Caco-2 (cell line): Measurements from ENCODE around the gene PHLPP1. TPM values are rescaled to one million over a fixed set of nuclear protein-coding genes. Genes with fewer than 3 reads are reported as not detected.

Experiments used
- BruUV-seq: library from RNA; stranded (reverse); fragments of 400-500 nt; replicated peaks from 2 replicates; lab custom pipeline; 2021; lab: Mats Ljungman, UMichigan
- CTCF ChIA-PET: fragments of 300-600 bp; sonication (Branson Sonifier 250); formaldehyde crosslinking; loops from one replicate; lab custom pipeline; 2022; ENCODE audit warnings: antibody characterized with exemption; lab: Charles Lee
- POLR2A ChIA-PET: fragments of 300-600 bp; sonication (Branson Sonifier 250); formaldehyde crosslinking; loops from one replicate; lab custom pipeline; 2022; ENCODE audit warnings: antibody characterized with exemption; lab: Charles Lee
- DNase-seq, 2 experiments: peaks; one replicate each; pipeline versions ENCODE4 v3.0.0 to v3.0.0-alpha.2; 2020 to 2022
- H3K27me3 ChIP-seq: replicated peaks from 2 replicates; pipeline ENCODE4 v1.6.0; 2011; ENCODE audit warnings: low read length; ENCODE audit not compliant: control insufficient read depth, insufficient read depth
- H3K36me3 ChIP-seq: 2 replicates; pipeline ENCODE4 v1.5.1; 2011; ENCODE audit warnings: low read length; ENCODE audit not compliant: control insufficient read depth, insufficient read depth
- H3K4me1 ChIP-seq: fragments of 250-450 bp; sonication (Bioruptor Pico); 2 replicates; pipeline ENCODE4 v1.5.1; 2020; ENCODE audit warnings: mild to moderate bottlenecking
- H3K4me3 ChIP-seq: 2 replicates; pipeline ENCODE4 v1.5.1; 2011; ENCODE audit warnings: low read depth, mild to moderate bottlenecking, control low read depth, low read length
- H3K9me3 ChIP-seq: fragments of 250-450 bp; sonication (Bioruptor Pico); 2 replicates; pipeline ENCODE4 v1.5.1; 2020; ENCODE audit warnings: mild to moderate bottlenecking, moderate library complexity
- H3K27ac Mint-ChIP-seq: one replicate; pipeline ENCODE4 v1.8.0; 2022; ENCODE audit warnings: mixed read lengths; ENCODE audit not compliant: unreplicated experiment
- H3K27me3 Mint-ChIP-seq: one replicate; pipeline ENCODE4 v1.8.0; 2022; ENCODE audit warnings: mixed read lengths; ENCODE audit not compliant: insufficient read depth, unreplicated experiment
- H3K36me3 Mint-ChIP-seq: one replicate; pipeline ENCODE4 v1.8.0; 2022; ENCODE audit warnings: mild to moderate bottlenecking, mixed read lengths; ENCODE audit not compliant: insufficient read depth, unreplicated experiment
- H3K4me1 Mint-ChIP-seq: one replicate; pipeline ENCODE4 v1.8.0; 2022; ENCODE audit warnings: low read depth, mixed read lengths; ENCODE audit not compliant: unreplicated experiment
- H3K4me3 Mint-ChIP-seq: one replicate; pipeline ENCODE4 v1.8.0; 2022; ENCODE audit warnings: mild to moderate bottlenecking, moderate library complexity, mixed read lengths; ENCODE audit not compliant: unreplicated experiment
- H3K9me3 Mint-ChIP-seq: one replicate; pipeline ENCODE4 v1.8.0; 2022; ENCODE audit warnings: mixed read lengths; ENCODE audit not compliant: unreplicated experiment
- CTCF ChIP-seq, 2 experiments: fragments of 200-600 bp in 1 of 2; IDR thresholded peaks; 1 replicate in 1 of 2; 2 replicates in 1 of 2; pipeline versions ENCODE4 v1.5.1 to v1.8.0; 2011 to 2022; ENCODE audit warnings: antibody characterized with exemption in 1 of 2, control low read depth in 1 of 2, inconsistent platforms in 1 of 2, low read depth in 1 of 2, low read length in 1 of 2, mild to moderate bottlenecking in 1 of 2, moderate library complexity in 1 of 2; ENCODE audit not compliant: insufficient read depth in 1 of 2, severe bottlenecking in 1 of 2, unreplicated experiment in 1 of 2
- intact Hi-C: fragments of 100-400 bp; cut with micrococcal nuclease; formaldehyde crosslinking; loops from one replicate; pipeline ENCODE4 v1.10.0; 2022; ENCODE audit not compliant: unreplicated experiment
- total RNA-seq: library from RNA; stranded (reverse); gene quantifications from 2 replicates; pipeline ENCODE4 v1.2.3, GENCODE V29; 2022

Gene PHLPP1
- total RNA-seq, 1 experiment from 2014 or later, result 20.1 TPM

DNA sequence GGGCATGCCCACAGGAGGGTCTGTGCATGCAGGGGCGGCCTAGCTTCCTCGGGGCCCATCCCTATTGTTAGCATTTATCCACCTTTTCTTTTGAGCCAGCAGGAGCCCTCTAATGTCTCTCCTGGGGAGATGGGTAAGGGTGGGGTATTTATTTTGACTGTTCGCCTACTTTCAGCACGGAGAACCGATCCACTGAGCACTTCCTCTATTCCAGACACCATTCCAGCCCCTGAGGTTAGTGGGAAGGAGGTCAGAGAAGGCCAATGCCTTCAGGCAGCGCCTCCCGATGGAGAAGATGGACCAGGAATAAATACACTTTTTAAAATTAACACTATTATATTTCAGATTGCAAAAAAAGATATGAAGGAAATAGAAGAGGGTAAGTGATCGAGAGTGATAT lies 276.0 kb downstream of the PHLPP1 start:
- Mint-ChIP-seq H3K27me3 (no peaks in the 10 kb centered on the region), H3K4me1 (peaks cover 5% of the 10 kb centered on the region), H3K27ac (peak overlapping the region; percentile 29), H3K9me3 (no peaks in the 10 kb centered on the region), H3K36me3 (peaks cover 11% of the 10 kb centered on the region), H3K4me3 (no peak overlapping the region)
- intact Hi-C loops, result no loop called here
- ChIA-PET POLR2A (no interaction called here), CTCF (no interaction called here)
- Histone ChIP-seq H3K9me3 (no peaks in the 10 kb centered on the region), H3K4me1 (no peaks in the 10 kb centered on the region), H3K36me3 (no peaks in the 10 kb centered on the region), H3K4me3 (no peak overlapping the region), H3K27me3 (no peaks in the 10 kb centered on the region)
- no peak for DNase-seq
- no TSS peak for BruUV-seq
- TF ChIP-seq CTCF (IDR thresholded peaks at IDR 0.05; ENCODE audit: insufficient read depth in 1 of 2, low read depth in 1 of 2, low read length in 1 of 2, severe bottlenecking in 1 of 2, unreplicated experiment in 1 of 2), result no peak

GRCh38 chr18:62991959-62992358 lies 276.6 kb downstream of the PHLPP1 start:
- Histone ChIP-seq H3K9me3 (no peaks in the 10 kb centered on the region), H3K27me3 (no peaks in the 10 kb centered on the region), H3K36me3 (no peaks in the 10 kb centered on the region), H3K4me3 (no peak overlapping the region), H3K4me1 (no peaks in the 10 kb centered on the region)
- Mint-ChIP-seq H3K9me3 (no peaks in the 10 kb centered on the region), H3K36me3 (peaks cover 11% of the 10 kb centered on the region), H3K27me3 (no peaks in the 10 kb centered on the region), H3K27ac (peak overlapping the region; percentile 29), H3K4me3 (no peak overlapping the region), H3K4me1 (peaks cover 5% of the 10 kb centered on the region)
- no peak for DNase-seq
- CTCF ChIA-PET, result no interaction called here
- POLR2A ChIA-PET, result no interaction called here
- intact Hi-C loops, result no loop called here
- BruUV-seq, result no TSS peak
- no peak for TF ChIP-seq CTCF (IDR thresholded peaks at IDR 0.05; ENCODE audit: insufficient read depth in 1 of 2, low read depth in 1 of 2, low read length in 1 of 2, severe bottlenecking in 1 of 2, unreplicated experiment in 1 of 2)

DNA sequence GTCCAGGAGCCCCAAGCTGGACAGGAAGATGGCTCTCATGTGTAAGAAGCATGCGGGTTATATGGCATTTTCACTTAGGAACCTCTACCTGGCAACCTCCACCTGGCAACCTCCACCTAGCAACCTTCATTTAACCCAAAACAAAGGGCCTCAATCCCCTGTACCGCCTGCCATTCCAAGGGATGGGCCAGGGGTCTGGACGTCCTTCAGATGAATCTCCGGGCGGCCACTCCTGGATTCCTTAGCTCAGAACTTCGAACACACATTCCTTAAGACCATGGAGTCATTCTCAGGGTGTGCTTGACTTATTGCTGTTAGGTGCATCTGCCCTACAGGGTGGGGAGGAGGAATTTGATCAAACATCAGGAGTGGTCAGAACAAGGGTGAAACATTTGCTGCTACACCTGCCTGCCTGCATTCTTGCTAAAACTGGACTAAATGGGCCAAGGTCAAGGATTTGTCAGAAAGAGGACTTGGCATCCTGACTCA lies 277.6 kb downstream of the PHLPP1 start:
- intact Hi-C loops, result no loop called here
- Mint-ChIP-seq H3K27ac (no peak overlapping the region), H3K36me3 (peaks cover 11% of the 10 kb centered on the region), H3K27me3 (no peaks in the 10 kb centered on the region), H3K4me3 (no peak overlapping the region), H3K4me1 (peaks cover 5% of the 10 kb centered on the region), H3K9me3 (no peaks in the 10 kb centered on the region)
- peak in 1 of 2 experiments; percentile 9 for DNase-seq
- Histone ChIP-seq H3K4me1 (no peaks in the 10 kb centered on the region), H3K4me3 (no peak overlapping the region), H3K27me3 (no peaks in the 10 kb centered on the region), H3K9me3 (no peaks in the 10 kb centered on the region), H3K36me3 (no peaks in the 10 kb centered on the region)
- ChIA-PET POLR2A (no interaction called here), CTCF (no interaction called here)
- BruUV-seq, result no TSS peak
- no peak for TF ChIP-seq CTCF (IDR thresholded peaks at IDR 0.05; ENCODE audit: insufficient read depth in 1 of 2, low read depth in 1 of 2, low read length in 1 of 2, severe bottlenecking in 1 of 2, unreplicated experiment in 1 of 2)
